Measurements from ENCODE around the gene AHR.

The AHR gene

GRCh38 chr7:17274551-17275245 lies 23.8 kb upstream of the AHR start:
- H3K4me3 ChIP-seq = no peak overlapping the region
- no peak overlapping the region for H3K27ac ChIP-seq
- TF ChIP-seq, protein P1, sequence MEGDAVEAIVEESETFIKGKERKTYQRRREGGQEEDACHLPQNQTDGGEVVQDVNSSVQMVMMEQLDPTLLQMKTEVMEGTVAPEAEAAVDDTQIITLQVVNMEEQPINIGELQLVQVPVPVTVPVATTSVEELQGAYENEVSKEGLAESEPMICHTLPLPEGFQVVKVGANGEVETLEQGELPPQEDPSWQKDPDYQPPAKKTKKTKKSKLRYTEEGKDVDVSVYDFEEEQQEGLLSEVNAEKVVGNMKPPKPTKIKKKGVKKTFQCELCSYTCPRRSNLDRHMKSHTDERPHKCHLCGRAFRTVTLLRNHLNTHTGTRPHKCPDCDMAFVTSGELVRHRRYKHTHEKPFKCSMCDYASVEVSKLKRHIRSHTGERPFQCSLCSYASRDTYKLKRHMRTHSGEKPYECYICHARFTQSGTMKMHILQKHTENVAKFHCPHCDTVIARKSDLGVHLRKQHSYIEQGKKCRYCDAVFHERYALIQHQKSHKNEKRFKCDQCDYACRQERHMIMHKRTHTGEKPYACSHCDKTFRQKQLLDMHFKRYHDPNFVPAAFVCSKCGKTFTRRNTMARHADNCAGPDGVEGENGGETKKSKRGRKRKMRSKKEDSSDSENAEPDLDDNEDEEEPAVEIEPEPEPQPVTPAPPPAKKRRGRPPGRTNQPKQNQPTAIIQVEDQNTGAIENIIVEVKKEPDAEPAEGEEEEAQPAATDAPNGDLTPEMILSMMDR (IDR thresholded peaks at IDR 0.05) = no peak
- DNase-seq (ENCODE audit: low spot score) = no peak

DNA sequence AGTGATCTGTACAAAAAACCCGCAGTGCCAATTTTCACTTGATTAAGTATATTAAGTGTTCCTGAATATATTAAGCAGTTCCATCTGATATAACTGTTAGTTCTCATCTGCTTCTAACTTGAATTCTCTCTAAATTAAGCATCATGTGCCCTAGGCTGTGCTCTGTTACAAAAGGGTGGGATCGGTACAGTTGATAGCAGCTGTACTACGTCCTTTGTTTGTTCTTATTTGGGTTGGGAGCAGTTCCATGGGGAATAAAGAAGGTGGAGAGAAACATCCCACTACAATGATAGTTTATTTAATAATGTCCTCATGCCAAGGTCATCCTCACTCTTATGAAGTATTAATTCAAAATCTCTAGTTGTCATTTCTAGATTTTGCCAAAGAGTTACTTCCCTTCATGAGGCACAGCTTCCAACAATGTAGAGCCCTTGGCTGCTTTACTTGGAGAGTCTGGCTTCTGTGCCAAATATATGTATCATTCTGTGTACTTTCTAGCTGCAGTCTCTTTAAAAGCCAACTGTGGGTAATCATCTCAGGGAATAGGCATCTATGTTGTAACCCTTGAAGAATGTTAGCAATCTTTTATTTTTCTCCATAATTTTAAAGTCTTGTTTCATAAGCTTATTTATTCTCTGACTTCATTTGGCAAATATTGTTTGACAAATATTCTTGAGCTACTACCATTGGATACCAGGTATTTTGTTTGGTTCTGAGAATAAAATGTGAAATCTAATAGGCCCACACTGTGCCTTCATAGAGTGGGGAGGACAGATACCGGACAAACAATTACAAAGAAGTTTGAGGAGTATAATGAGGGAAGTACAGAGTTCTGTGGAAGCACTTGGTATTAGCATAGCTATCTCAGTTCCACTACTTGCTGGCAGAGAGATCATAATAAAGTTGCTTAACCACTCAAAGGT lies 22.4 kb upstream of the AHR start:
- DNase-seq (ENCODE audit: low spot score) = no peak
- TF ChIP-seq, protein P1 (IDR thresholded peaks at IDR 0.05) = no peak
- Histone ChIP-seq H3K4me3 (peak overlapping the region; percentile 9), H3K27ac (peak overlapping the region; percentile 66 to 75)

- TF ChIP-seq, protein P1 (IDR thresholded peaks at IDR 0.05) = no peak
- H3K27ac ChIP-seq = no peak overlapping the region
- H3K4me3 ChIP-seq = no peak overlapping the region
- no peak for DNase-seq (ENCODE audit: low spot score)
Observed at GRCh38 chr7:17279061-17279460, 19.4 kb upstream of the AHR start.

GRCh38 chr7:17289074-17289645 lies 9.3 kb upstream of the AHR start:
- TF ChIP-seq, protein P1 (IDR thresholded peaks at IDR 0.05) = no peak
- Histone ChIP-seq H3K27ac (peak overlapping the region in 1 of 2 donors; percentile 10), H3K4me3 (no peak overlapping the region)
- no peak for DNase-seq (ENCODE audit: low spot score)

- TF ChIP-seq, protein P1 (IDR thresholded peaks at IDR 0.05) = no peak
Observed at GRCh38 chr7:17292843-17293242, 5.6 kb upstream of the AHR start.

GRCh38 chr7:17293481-17293880 lies 5.0 kb upstream of the AHR start:
- DNase-seq (ENCODE audit: low spot score) = no peak
- TF ChIP-seq, protein P1 (IDR thresholded peaks at IDR 0.05) = no peak
- Histone ChIP-seq H3K27ac (no peak overlapping the region), H3K4me3 (no peak overlapping the region)

More at GRCh38 chr7:17292843-17293242, 5.6 kb upstream of the AHR start:
- no peak for DNase-seq (ENCODE audit: low spot score)
- Histone ChIP-seq H3K27ac (no peak overlapping the region), H3K4me3 (no peak overlapping the region)

Data from coronary artery (tissue), 2 donors.